RPMI8226 (cell line): Measurements from ENCODE around the gene STAG1.
A peak's percentile ranks its signal among the peaks of the same experiment; 100 is the strongest.
"Not testable (repeated sequence)": the region's sequence is repeated elsewhere in the genome, so short reads cannot be mapped to it uniquely, and the experiment has no call there.

Source experiments
- DNase-seq: peaks from one replicate; pipeline ENCODE4 v3.0.0-alpha.2; 2015

Gene STAG1

GRCh38 chr3:136741063-136741462, 11.1 kb downstream of the STAG1 start:
- DNase-seq = no peak

- no peak for DNase-seq
Measured at GRCh38 chr3:136740351-136740958, 11.7 kb downstream of the STAG1 start.

GRCh38 chr3:136736950-136737349, 15.2 kb downstream of the STAG1 start:
- DNase-seq = not testable (repeated sequence)

- DNase-seq = no peak
Measured at GRCh38 chr3:136735103-136735502, 17.1 kb downstream of the STAG1 start.

GRCh38 chr3:136734382-136735070, 17.7 kb downstream of the STAG1 start:
- no peak for DNase-seq

GRCh38 chr3:136733317-136733833, 18.8 kb downstream of the STAG1 start:
- no peak for DNase-seq

GRCh38 chr3:136731274-136731884, 20.8 kb downstream of the STAG1 start:
- no peak for DNase-seq

- DNase-seq = peak; percentile 33
Measured at GRCh38 chr3:136730595-136731273, 21.4 kb downstream of the STAG1 start.

- no peak for DNase-seq
Measured at GRCh38 chr3:136728918-136729317, 23.3 kb downstream of the STAG1 start.

- DNase-seq = no peak
Measured at GRCh38 chr3:136728473-136728872, 23.7 kb downstream of the STAG1 start.

GRCh38 chr3:136725468-136725867, 26.7 kb downstream of the STAG1 start:
- DNase-seq = no peak

- DNase-seq = not testable (repeated sequence)
Measured at GRCh38 chr3:136722916-136723315, 29.3 kb downstream of the STAG1 start.

GRCh38 chr3:136722399-136722798, 29.8 kb downstream of the STAG1 start:
- not testable (repeated sequence) for DNase-seq

- no peak for DNase-seq
Measured at GRCh38 chr3:136720091-136720490, 32.1 kb downstream of the STAG1 start.

GRCh38 chr3:136716629-136717028, 35.5 kb downstream of the STAG1 start:
- DNase-seq = no peak

- no peak for DNase-seq
Measured at GRCh38 chr3:136714020-136714419, 38.2 kb downstream of the STAG1 start.

GRCh38 chr3:136712941-136713340, 39.2 kb downstream of the STAG1 start:
- DNase-seq = no peak

- DNase-seq = not testable (repeated sequence)
Measured at GRCh38 chr3:136711888-136712287, 40.3 kb downstream of the STAG1 start.

GRCh38 chr3:136711277-136711676, 40.9 kb downstream of the STAG1 start:
- no peak for DNase-seq

- not testable (repeated sequence) for DNase-seq
Measured at GRCh38 chr3:136709775-136710174, 42.4 kb downstream of the STAG1 start.

GRCh38 chr3:136708333-136708985, 43.7 kb downstream of the STAG1 start:
- no peak for DNase-seq

- no peak for DNase-seq
Measured at GRCh38 chr3:136703429-136703828, 48.7 kb downstream of the STAG1 start.

- no peak for DNase-seq
Measured at GRCh38 chr3:136699271-136699828, 52.8 kb downstream of the STAG1 start.
